Endothelial cell of umbilical vein (primary cell): ENCODE data around the gene IDUA. TPM values are rescaled to one million over a fixed set of nuclear protein-coding genes. Genes with fewer than 3 reads are reported as not detected.

Source experiments
- BruUV-seq: library from RNA; stranded (reverse); fragments of 400-500 nt; replicated peaks from 2 replicates; lab custom pipeline; 2021; lab: Mats Ljungman, UMichigan
- CTCF ChIA-PET: fragments of 300-600, 350-600 bp; sonication (Branson Sonifier 250); formaldehyde crosslinking; loops from one replicate; lab custom pipeline; 2021; ENCODE audit warnings: antibody characterized with exemption, inconsistent platforms; lab: Charles Lee
- POLR2A ChIA-PET: fragments of 300-600, 350-600 bp; sonication (Branson Sonifier 250); formaldehyde crosslinking; loops from one replicate; lab custom pipeline; 2021; ENCODE audit warnings: antibody characterized with exemption, inconsistent platforms; lab: Charles Lee
- DNase-seq: peaks from one replicate; pipeline ENCODE4 v3.0.0-alpha.2; 2011; ENCODE audit warnings: low read depth, low spot score
- FAIRE-seq: peaks from 2 replicates; lab custom pipeline; 2011; peaks lifted over from hg19 to GRCh38; lab: Jason Lieb, UNC
- H2AFZ ChIP-seq: 2 replicates; pipeline ENCODE4 v1.6.0; 2012; ENCODE audit warnings: low read depth, low read length, control low read depth, inconsistent platforms
- H3K27ac ChIP-seq: 2 replicates; pipeline ENCODE4 v1.5.1; 2011; ENCODE audit warnings: low read depth, mild to moderate bottlenecking, control low read depth, low read length, moderate library complexity; ENCODE audit not compliant: insufficient read depth
- H3K27me3 ChIP-seq, 2 experiments: 2 replicates each; pipeline versions ENCODE4 v1.6.0 to v1.6.1; 2011; ENCODE audit warnings: low read length in 2 of 2, mixed read lengths in 1 of 2; ENCODE audit not compliant: control insufficient read depth in 2 of 2, insufficient read depth in 2 of 2
- H3K36me3 ChIP-seq, 2 experiments: 2 replicates in 1 of 2; 3 replicates in 1 of 2; pipeline ENCODE4 v1.5.1; 2011; ENCODE audit warnings: low read length in 2 of 2, mild to moderate bottlenecking in 1 of 2, moderate library complexity in 1 of 2; ENCODE audit not compliant: control insufficient read depth in 2 of 2, insufficient read depth in 2 of 2; ENCODE audit errors: extremely low read depth in 1 of 2
- H3K4me1 ChIP-seq: 3 replicates; pipeline ENCODE4 v1.5.1; 2011; ENCODE audit warnings: mild to moderate bottlenecking, low read length; ENCODE audit not compliant: control insufficient read depth, insufficient read depth; ENCODE audit errors: extremely low read depth
- H3K4me2 ChIP-seq: 2 replicates; pipeline ENCODE4 v1.6.1; 2011; ENCODE audit warnings: low read length, control low read depth, mixed read lengths; ENCODE audit not compliant: insufficient read depth
- H3K4me3 ChIP-seq, 3 experiments: fragments of 200-600 bp in 1 of 3; sonication (generic), shearing (Covaris generic) in 1 of 3; replicated peaks in 1 of 3; 2 replicates each; pipeline ENCODE4 v1.5.1; 2011 to 2016; ENCODE audit warnings: control low read depth in 3 of 3, low read length in 3 of 3, mild to moderate bottlenecking in 2 of 3, inconsistent platforms in 1 of 3, low read depth in 1 of 3, moderate library complexity in 1 of 3; ENCODE audit not compliant: insufficient read depth in 1 of 3
- H3K79me2 ChIP-seq: 2 replicates; pipeline ENCODE4 v1.6.0; 2012; ENCODE audit warnings: low read length, inconsistent platforms; ENCODE audit not compliant: control insufficient read depth, insufficient read depth
- H3K9ac ChIP-seq: replicated peaks from 2 replicates; pipeline ENCODE3; 2011; ENCODE audit warnings: low read length, control low read depth; ENCODE audit not compliant: insufficient read depth; ENCODE audit errors: extremely low read depth
- H3K9me1 ChIP-seq: replicated peaks from 3 replicates; pipeline ENCODE4 v1.6.0; 2011; ENCODE audit warnings: mild to moderate bottlenecking, low read length; ENCODE audit not compliant: control insufficient read depth, insufficient read depth; ENCODE audit errors: extremely low read depth
- H3K9me3 ChIP-seq: replicated peaks from 2 replicates; pipeline ENCODE4 v1.5.1; 2012; ENCODE audit warnings: low read length, inconsistent platforms; ENCODE audit not compliant: control insufficient read depth, insufficient read depth
- H4K20me1 ChIP-seq: replicated peaks from 2 replicates; pipeline ENCODE3; 2011; ENCODE audit warnings: mild to moderate bottlenecking, low read length; ENCODE audit not compliant: control insufficient read depth, insufficient read depth; ENCODE audit errors: extremely low read depth
- CTCF ChIP-seq, 2 donors: IDR thresholded peaks; 1 replicate in 1 of 2; 2 replicates in 1 of 2; pipeline ENCODE4 v1.5.1; 2011; ENCODE audit warnings: low read length in 2 of 2, mild to moderate bottlenecking in 2 of 2, moderate library complexity in 2 of 2, control low read depth in 1 of 2, inconsistent platforms in 1 of 2, low read depth in 1 of 2; ENCODE audit not compliant: insufficient read depth in 1 of 2; ENCODE audit errors: extremely low read depth in 1 of 2
- EZH2 ChIP-seq: IDR thresholded peaks from 2 replicates; pipeline ENCODE4 v1.6.1; 2012; ENCODE audit warnings: borderline replicate concordance, low read depth, mild to moderate bottlenecking, moderate library complexity, low read length, inconsistent platforms; ENCODE audit not compliant: severe bottlenecking
- GATA2 ChIP-seq: IDR thresholded peaks from 2 replicates; pipeline ENCODE4 v1.7.0; 2011; ENCODE audit warnings: low read depth, mild to moderate bottlenecking, moderate library complexity, mixed read lengths, low read length; ENCODE audit not compliant: insufficient read length, insufficient read depth
- JUN ChIP-seq: IDR thresholded peaks from 2 replicates; pipeline ENCODE4 v1.6.1; 2011; ENCODE audit warnings: borderline replicate concordance, low read depth; ENCODE audit not compliant: insufficient read length, insufficient read depth
- MAX ChIP-seq: IDR thresholded peaks from 2 replicates; pipeline ENCODE4 v1.6.1; 2011; ENCODE audit not compliant: insufficient read depth, insufficient read length
- MYC ChIP-seq: IDR thresholded peaks from one replicate; pipeline ENCODE4 v1.6.1; 2011; ENCODE audit warnings: mild to moderate bottlenecking, low read depth, low read length
- POLR2A ChIP-seq: IDR thresholded peaks from 2 replicates; pipeline ENCODE4 v1.6.1; 2012; ENCODE audit warnings: low read depth, mild to moderate bottlenecking, control low read depth, low read length
- POLR2AphosphoS5 ChIP-seq: IDR thresholded peaks from 2 replicates; pipeline ENCODE4 v1.6.1; 2012; ENCODE audit warnings: low read depth, mild to moderate bottlenecking, control low read depth, low read length, moderate library complexity; ENCODE audit not compliant: insufficient read depth
- dilution Hi-C: fragments of 300-500 bp; cut with MboI; formaldehyde crosslinking; loops from one replicate; pipeline ENCODE4 v1.15.0; 2019; ENCODE audit warnings: low sequenced_read_pairs; ENCODE audit not compliant: extremely low pct_ligation_motif_present
- intact Hi-C: fragments of 100-400 bp; cut with micrococcal nuclease; formaldehyde crosslinking; loops from one replicate; pipeline ENCODE4 v1.10.0; 2022
- polyA plus RNA-seq, 4 experiments: library from polyadenylated mRNA; depleted of rRNA in 3 of 4; stranded (reverse) in 3 of 4; unstranded in 1 of 4; fragments of >200 nt; gene quantifications; 2 replicates each; pipeline versions ENCODE4 v1.2.1 to v1.2.3, GENCODE V29; 2011 to 2012; ENCODE audit warnings: missing spikeins in 1 of 4
- total RNA-seq: library from RNA; stranded (reverse); gene quantifications from 2 replicates; pipeline ENCODE4 v1.2.3, GENCODE V29; 2021

IDUA gene
- total and polyA plus RNA-seq, 2 donors (not counting 3 experiments of a cell fraction or from before 2014, with no cell fraction given) = 19.1 to 34.1 TPM

- no peak overlapping the region for H3K27ac ChIP-seq
- peak; percentile 39 for DNase-seq
- CTCF ChIA-PET = interaction anchor here (0.6 to 2.6 kb wide), 9 partner anchors 12 to 337 kb away, joined by 3 to 13 read pairs (median 4); partner anchors contain the start of gene IDUA
Observed at GRCh38 chr4:1009542-1010394, 22.9 kb downstream of the IDUA start.

More at GRCh38 chr4:1009542-1010394, 22.9 kb downstream of the IDUA start:
- TF ChIP-seq MAX = no peak
- TF ChIP-seq MYC = no peak
- no peak for TF ChIP-seq JUN
- no peak for TF ChIP-seq GATA2
- TF ChIP-seq POLR2A = no peak
- no peak for TF ChIP-seq EZH2
- peak in 1 of 2 donors; percentile 16 for TF ChIP-seq CTCF (IDR thresholded peaks at IDR 0.05; ENCODE audit: extremely low read depth in 1 of 2, insufficient read depth in 1 of 2, low read depth in 1 of 2, low read length in 2 of 2)
- TF ChIP-seq POLR2AphosphoS5 = no peak
- Histone ChIP-seq H3K79me2 (peaks cover 3% of the 10 kb centered on the region), H3K4me1 (peaks cover 9% of the 10 kb centered on the region), H4K20me1 (no peaks in the 10 kb centered on the region), H3K9me1 (no peaks in the 10 kb centered on the region), H3K36me3 (peaks cover 0 to 2% of the 10 kb centered on the region in 2 experiments), H3K4me3 (peak overlapping the region; percentile 26 to 58 (median 52)), H3K4me2 (peak overlapping the region; percentile 82), H2AFZ (peak overlapping the region; percentile 89), H3K9me3 (no peaks in the 10 kb centered on the region), H3K9ac (no peak overlapping the region), H3K27me3 (peaks cover 13 to 16% of the 10 kb centered on the region in 2 experiments)
- intact Hi-C loops = no loop called here
- POLR2A ChIA-PET = interaction anchor here (0.6 kb wide), 1 partner anchor 17 kb away, joined by 3 read pairs; no protein-coding TSS in a partner anchor
- no TSS peak for BruUV-seq
- dilution Hi-C loops = no loop called here
- no peak for FAIRE-seq
